Pericardium fibroblast (primary cell): Measurements from ENCODE around the gene CTSK. TPM values are rescaled to one million over a fixed set of nuclear protein-coding genes. Genes with fewer than 3 reads are reported as not detected.

ENCODE experiments used
- total RNA-seq: library from RNA; depleted of rRNA; stranded (reverse); fragments of >200 nt; gene quantifications from 2 replicates; pipeline ENCODE4 v1.2.3, GENCODE V29; 2015

Gene CTSK
- total RNA-seq, result 31.5 and 94.4 TPM in 2 replicates

DNA sequence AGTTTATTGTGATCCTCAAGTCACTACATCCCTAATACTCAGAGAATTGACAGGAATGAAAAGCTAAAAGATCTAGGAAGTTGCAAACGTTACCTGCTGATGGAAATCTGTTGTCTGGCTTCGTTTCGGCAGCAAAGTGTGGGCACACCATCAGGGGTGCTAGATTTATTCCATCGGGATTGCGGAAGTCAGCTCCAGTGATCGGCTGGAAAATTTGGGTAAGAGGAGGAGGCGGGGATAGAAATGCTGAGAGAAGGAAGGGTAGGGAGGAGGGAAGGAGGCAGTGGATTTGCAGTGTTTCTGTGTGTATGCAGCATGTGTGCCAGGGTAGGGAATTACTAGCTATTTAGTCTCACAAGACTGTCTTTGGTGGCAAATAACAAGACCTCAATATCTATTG is at the start of gene CTSK:
Gene CTSK, minus strand, starts transcription at position 140 of the 400 bp plus-strand sequence. CDS start 1,455 bp downstream, outside the sequence.

DNA sequence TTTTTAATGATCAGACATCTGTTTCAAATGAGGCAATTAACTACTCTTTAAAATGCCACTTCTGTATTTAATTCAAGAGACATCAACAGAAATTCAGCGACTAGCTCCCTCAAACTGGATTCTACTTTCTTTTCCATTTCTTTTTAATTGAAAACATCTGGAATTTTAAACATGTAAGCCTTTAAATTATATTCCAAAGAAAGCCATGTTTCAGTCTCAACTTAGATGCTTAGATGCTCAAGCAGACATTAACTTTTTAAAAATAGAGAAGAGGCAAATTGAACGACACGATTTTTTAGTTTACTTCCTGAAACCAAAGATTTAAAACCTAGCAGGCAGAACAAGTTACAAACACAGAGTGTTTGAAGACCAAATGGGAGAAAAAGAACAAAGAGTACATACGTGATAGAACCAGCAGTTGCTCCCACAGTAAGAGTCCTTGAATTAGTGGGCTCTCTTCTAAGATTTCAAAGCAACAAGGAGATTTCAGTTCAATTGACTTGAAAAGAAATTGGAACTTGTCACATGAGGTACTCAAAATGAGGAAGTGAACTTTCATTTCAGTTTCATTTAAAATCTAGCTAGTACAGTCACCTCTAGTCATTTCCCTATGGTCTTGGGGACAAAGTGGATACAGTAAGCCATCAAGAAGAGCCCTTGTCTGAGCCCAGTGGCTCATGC is 42.6 kb downstream of the CTSK start, which contains the start of gene CTSS:
Gene CTSS, minus strand, starts transcription at position 483 of the 681 bp plus-strand sequence. CDS start 1,015 bp downstream, outside the sequence.

Other genes with a start within 250 kb of the CTSK start
- 158 and 211 TPM in 2 replicates for gene MCL1, start 228.7 kb downstream of the CTSK start, total RNA-seq
- gene ENSA, start 178.6 kb downstream of the CTSK start, total RNA-seq, result 34.6 and 138 TPM in 2 replicates
- gene GOLPH3L, start 111.1 kb downstream of the CTSK start, total RNA-seq, result 16.2 and 16.6 TPM in 2 replicates
- not detected in 2 replicates for gene HORMAD1, start 87.4 kb downstream of the CTSK start, total RNA-seq
- gene CTSS, start 42.5 kb downstream of the CTSK start, total RNA-seq, result 0.35 and 0.85 TPM in 2 replicates
- gene ARNT, start 68.3 kb upstream of the CTSK start, total RNA-seq, result 27.7 and 30.5 TPM in 2 replicates
- not detected in 2 replicates for gene CTXND2, start 78.9 kb upstream of the CTSK start, total RNA-seq
- 16.7 and 21.9 TPM in 2 replicates for gene SETDB1, start 118.1 kb upstream of the CTSK start, total RNA-seq
- 103 and 129 TPM in 2 replicates for gene CERS2, start 166.6 kb upstream of the CTSK start, total RNA-seq
- 0.26 and 1.2 TPM in 2 replicates for gene ANXA9, start 174.0 kb upstream of the CTSK start, total RNA-seq
- 6.8 and 9.7 TPM in 2 replicates for gene MINDY1, start 198.6 kb upstream of the CTSK start, total RNA-seq
- 19.8 and 23.5 TPM in 2 replicates for gene PRUNE1, start 200.2 kb upstream of the CTSK start, total RNA-seq
- gene BNIPL, start 228.3 kb upstream of the CTSK start, total RNA-seq, result 0.17 TPM in 1 of 2 replicates, not detected in the other
- 2.2 and 7.0 TPM in 2 replicates for gene C1orf56, start 239.5 kb upstream of the CTSK start, total RNA-seq